Frontal cortex (tissue), 4 donors: ENCODE data around the gene LMX1A. TPM values are rescaled to one million over a fixed set of nuclear protein-coding genes. Genes with fewer than 3 reads are reported as not detected.
A peak's percentile ranks its signal among the peaks of the same experiment; 100 is the strongest.

ENCODE experiments used
- DNase-seq, 2 donors: peaks; one replicate each; pipeline ENCODE4 v3.0.0; 2012; ENCODE audit warnings: low spot score in 2 of 2
- FAIRE-seq: peaks from 2 replicates; lab custom pipeline; 2012; peaks lifted over from hg19 to GRCh38; lab: Jason Lieb, UNC
- total RNA-seq: library from RNA; depleted of rRNA; stranded (reverse); fragments of >200 nt; gene quantifications from one replicate; pipeline ENCODE4 v1.2.3, GENCODE V29; 2014
- donor health status: control.
- donor health status: control.
- donor health status: control.

LMX1A gene
- total RNA-seq, 1 donor from 2014 or later: not detected

DNA sequence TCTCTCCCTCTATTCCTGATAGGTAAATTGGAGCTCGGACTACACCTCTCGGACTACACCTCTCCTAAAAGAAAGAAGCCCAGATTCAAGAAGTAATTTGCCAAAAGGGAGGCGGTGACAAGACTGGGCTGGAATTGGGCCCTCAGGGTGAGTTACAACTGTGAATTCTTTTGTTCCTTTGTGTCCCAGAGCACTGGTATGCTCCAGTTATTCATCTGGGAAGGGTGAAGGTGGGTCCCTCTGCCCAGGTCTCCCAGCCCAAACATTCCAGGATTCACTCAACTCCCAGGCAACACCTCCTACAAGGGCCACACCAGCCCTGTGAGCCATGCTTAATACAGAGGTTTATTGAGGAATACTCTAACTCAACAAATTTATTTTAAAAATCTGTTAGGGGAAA is 69.2 kb downstream of the LMX1A start:
- no peak for DNase-seq
- FAIRE-seq: no peak

GRCh38 chr1:165284454-165284853 is 72.1 kb downstream of the LMX1A start:
- DNase-seq (no peak), FAIRE-seq (no peak)

DNA sequence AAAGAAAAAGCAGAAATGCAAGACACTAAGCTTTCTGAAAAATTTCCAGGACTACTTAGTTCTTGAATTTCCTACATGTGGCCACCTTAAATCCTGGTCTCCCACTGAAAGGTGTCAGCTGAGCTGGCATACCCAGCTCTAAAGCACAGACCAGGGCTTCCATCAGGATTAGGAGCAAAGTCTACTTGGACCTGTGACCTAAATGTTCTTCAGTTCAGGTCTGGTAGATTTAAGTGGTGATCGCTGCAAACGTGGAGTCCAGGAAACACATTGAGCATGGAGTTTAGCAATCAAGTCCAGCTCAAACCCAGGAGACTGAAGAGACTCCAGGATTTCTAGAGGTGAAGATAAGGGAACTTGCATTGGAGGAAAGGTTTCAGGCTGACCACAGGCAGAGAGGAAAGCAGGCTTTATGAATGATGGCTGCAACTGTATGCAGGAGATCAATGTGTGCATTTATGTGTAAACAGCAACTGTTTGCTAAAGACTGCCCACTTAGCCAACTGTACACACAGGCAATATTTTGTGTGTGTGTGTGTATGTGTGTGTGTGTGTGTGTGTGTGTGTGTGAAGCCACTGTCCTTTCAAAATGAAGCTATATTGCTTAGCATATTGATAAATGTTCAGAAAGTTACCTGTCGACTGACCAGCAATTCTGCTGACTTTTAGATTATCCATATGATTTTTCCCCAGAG is 75.2 kb downstream of the LMX1A start:
- FAIRE-seq (no peak), DNase-seq (no peak)

DNA sequence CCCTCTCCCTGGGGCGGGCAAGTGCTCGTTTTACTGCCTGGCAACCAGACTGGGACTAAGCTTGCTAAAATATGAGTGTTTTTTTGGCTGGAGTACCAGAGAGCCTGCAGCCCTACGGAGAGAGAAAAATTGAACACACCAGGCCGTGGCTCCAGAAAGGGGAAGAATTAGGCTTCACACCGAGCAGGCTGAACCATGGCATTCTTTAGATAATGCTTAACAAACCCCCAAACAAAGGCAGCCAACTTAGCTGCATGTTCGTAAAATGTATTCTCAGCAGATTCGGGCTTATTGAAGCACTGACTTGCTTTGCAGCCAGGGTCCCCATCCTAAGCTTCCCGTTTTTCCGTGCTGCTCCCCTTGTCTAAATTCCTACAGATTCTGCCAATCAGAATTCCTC is 76.6 kb downstream of the LMX1A start:
- no peak for DNase-seq
- no peak for FAIRE-seq

DNA sequence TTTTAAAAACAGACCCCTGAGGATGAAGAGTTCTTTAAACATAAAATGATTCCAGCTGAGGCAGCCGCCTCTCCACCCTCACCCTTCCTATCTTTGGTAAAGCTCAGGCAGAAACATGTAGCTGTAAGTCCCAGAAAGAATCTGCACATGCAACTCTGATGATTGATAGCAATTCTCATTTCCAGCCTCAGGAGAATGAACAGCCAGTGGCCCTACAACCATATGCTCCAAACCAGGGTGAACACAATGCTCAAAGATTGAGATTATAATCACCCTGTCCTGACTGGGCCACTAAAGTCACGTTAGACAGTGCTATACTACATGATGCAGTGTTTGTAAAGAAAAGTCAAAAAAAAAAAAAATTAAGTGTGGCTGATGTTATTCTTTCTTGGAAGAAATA is 80.2 kb downstream of the LMX1A start:
- no peak for DNase-seq
- FAIRE-seq: no peak

DNA sequence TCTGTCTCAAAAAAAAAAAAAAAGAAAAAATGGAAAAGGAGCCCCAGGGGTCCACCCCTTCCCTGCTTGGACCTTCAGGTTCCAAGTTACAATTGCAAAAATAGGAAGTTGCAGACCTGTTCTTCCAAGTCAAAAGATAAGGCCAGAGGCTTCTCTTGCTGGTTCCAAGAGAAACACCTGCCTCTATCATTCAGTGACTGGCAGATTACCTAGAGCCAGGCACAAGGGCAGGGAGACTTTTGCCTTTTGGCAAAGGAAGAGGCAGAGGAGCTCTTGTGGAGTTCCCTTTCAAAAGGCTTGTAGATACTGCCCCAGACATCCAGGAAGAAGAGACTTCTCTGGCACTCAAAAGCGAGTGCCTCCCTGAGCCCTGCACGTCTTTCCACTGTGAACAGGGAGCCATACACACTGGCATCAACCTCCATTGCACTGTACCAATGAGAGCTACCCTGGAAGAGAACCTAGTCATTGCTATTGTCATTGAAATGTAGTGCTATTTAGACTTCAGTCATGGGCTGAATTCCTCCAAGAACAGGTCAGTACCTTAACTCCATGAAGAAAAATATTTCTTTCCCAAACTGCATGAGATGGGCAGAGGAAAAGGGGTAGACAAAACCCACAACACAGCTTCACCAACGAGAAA is 91.2 kb downstream of the LMX1A start:
- FAIRE-seq (no peak), DNase-seq (no peak)

DNA sequence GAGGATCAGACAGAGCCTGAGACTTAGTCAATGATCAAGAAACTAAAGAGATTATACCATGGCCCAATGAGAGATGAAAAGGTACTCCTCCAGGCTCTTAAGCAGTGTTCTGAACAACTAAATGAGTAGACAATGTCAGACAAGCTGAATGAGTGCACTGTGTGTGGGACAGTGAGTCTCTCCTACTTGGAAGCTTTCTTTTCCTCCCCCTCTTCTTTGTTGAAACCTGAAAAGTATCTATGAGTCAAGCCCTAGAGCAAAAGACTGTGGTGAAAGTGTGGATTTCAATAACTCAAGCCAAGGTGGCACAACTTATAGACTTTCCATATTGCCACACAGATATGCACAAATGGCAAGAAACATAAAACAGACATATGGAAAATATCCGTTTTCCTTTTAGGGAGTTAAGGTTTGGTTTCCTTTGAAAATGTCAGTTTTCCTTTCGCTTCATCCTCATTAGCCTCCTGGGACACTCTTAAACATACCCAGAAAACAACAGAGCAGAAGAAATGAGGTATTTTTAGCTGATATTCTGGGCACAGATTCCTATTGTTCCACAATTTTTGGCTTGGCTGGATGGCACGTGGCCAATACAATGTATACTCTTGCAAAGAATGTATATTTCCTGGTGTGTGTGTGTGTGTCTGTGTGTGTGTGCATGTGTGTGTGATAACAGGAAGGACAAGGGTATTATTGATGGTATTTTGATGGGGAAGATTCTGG is 96.6 kb downstream of the LMX1A start:
- FAIRE-seq: no peak
- no peak for DNase-seq

DNA sequence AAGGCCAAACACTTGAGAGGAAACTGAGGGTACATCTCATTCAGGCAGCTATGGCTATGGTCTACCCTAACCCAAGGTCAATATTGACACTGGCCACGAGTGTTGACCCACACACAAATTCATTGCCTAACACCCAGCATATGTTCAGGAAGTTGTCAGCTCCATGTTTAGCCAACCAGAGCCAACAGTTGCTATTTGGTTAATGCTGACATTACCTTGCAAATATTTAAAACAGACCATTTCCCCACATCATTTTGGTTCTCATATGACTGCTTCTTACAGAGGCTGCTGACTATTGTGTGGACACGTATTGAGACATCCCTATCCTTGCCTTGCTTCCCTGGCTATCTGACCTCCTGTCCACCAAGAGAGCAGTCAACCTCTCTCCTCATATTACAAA is 97.3 kb downstream of the LMX1A start:
- DNase-seq (no peak), FAIRE-seq (no peak)

GRCh38 chr1:165257969-165258459 is 98.5 kb downstream of the LMX1A start:
- FAIRE-seq (no peak), DNase-seq (peak in 1 of 2 donors; percentile 25)

GRCh38 chr1:165254896-165255625 is 101.5 kb downstream of the LMX1A start:
- DNase-seq: no peak
- no peak for FAIRE-seq

DNA sequence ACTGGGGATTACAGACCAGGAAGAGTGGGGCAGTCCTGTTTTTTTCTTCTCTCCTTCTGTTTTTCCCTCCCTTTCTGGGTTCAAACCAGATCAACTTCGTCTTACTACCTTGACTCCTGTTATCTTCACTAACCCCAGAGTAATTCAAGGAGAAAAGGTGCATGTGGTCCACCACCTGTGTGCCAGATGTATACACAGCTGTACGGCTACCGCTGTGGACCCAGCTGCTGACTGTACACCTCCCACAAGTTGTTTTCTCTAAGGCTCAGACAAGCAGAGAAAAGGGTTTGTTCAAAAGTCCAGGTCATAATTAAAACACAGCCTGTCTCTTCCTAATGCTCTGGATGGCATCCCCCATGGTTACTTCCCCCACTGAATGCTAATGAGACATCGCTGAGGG is 102.1 kb downstream of the LMX1A start:
- DNase-seq: no peak
- no peak for FAIRE-seq

DNA sequence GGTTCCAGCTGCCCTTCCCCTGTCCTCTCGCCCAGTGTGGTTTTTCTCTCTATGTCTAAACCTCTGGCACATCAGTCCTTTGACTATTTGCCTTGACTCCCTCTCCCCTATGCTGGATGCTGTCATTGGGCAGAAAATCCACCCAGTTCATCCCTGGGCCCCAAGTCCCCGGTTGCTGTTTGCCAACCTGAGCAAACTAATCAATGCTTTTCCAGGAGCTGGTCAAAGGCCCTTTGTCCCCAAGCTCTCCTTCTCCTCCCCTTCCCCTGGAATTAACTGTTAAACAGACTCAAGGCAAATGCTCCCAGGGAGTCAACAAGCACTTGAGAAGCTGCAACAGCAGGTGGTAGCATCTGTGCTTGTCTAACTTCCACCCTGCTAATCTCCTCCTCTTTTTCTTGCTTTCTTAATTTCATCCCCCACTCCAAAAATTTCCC is 102.7 kb downstream of the LMX1A start:
- FAIRE-seq: no peak
- DNase-seq: no peak

- DNase-seq: no peak
- FAIRE-seq: no peak
These were observed 107.4 kb downstream of the LMX1A start for GRCh38 chr1:165248969-165249571.

DNA sequence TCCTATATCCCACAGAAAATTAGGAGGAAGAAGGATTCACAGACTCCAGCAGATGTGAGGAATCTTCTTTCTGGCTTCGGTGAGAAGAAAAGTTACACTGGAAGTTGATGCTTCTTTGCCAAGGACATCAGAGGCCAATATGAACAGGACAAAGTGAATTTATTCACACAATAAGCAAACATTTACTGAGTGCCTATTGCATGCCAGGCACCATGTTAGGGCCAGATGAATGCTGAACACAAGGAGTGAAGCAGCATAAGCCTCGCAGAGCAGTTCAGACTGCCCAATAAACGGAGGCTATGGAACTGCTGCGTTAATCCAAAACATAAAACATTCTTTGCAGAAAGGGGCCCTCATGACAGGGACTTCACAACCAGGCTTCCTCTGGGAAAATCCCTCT is 114.6 kb downstream of the LMX1A start:
- DNase-seq: no peak

DNA sequence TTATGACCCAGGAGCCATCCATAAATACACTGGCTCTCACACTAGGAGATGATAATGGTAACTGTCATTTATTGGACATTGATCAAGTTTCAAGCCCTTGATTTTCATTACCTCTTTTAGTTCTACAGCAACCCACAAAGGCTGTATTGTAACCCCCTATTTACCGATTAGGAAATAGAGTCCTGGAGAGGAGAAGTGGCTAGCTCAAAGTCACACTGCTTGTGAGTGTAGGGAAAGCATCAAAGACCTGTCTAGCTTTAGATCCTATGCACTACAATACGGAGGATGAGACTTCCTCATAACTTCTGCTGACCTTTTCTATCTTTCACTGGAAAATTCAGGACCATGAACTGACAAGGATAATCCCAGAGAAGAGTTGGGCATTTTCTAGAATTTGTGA is 115.2 kb downstream of the LMX1A start:
- FAIRE-seq (no peak), DNase-seq (no peak)

More for the DNA sequence above, 114.6 kb downstream of the LMX1A start:
- no peak for FAIRE-seq

DNA sequence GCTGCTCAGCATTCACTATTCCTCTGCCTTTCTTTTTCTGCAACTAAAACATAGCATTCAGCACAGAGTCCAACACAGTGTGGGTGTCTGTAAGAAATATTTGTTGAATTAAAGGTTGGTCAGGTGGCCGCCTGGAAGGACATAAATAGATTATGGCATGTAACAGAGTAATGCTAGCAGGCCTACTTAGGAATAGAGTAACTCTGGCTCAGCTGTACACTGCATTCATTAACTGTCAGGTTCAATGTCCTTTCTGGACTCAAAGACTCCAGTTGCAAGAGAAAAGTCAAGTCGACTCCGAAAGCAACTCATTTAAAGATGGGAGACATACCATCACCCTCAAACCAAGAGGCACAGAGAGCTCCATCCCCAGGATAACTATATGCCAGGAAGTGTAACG is 116.0 kb downstream of the LMX1A start:
- FAIRE-seq: no peak
- no peak for DNase-seq

DNA sequence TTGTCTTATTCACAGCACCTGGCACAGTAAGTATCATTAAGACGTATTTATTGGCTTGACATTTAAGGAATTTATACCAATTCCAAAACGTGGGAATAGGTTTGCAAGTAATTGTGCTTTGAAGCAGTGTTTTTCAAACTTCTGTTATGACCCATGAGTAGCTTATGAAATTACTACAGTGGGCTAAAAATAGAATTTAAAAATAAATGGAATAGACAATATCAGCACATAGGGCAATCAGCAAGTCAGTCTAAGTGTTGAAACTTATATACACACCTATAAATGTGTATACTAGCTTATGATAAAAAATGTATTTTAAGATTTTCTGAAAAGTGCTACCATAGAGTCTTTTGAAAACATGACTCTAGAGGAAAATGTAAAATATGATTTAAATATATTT is 116.6 kb downstream of the LMX1A start:
- no peak for FAIRE-seq

GRCh38 chr1:165235777-165236291 is 120.7 kb downstream of the LMX1A start:
- DNase-seq (peak; percentile 45 to 55), FAIRE-seq (no peak)

More for the DNA sequence above, 116.6 kb downstream of the LMX1A start:
- DNase-seq: no peak

DNA sequence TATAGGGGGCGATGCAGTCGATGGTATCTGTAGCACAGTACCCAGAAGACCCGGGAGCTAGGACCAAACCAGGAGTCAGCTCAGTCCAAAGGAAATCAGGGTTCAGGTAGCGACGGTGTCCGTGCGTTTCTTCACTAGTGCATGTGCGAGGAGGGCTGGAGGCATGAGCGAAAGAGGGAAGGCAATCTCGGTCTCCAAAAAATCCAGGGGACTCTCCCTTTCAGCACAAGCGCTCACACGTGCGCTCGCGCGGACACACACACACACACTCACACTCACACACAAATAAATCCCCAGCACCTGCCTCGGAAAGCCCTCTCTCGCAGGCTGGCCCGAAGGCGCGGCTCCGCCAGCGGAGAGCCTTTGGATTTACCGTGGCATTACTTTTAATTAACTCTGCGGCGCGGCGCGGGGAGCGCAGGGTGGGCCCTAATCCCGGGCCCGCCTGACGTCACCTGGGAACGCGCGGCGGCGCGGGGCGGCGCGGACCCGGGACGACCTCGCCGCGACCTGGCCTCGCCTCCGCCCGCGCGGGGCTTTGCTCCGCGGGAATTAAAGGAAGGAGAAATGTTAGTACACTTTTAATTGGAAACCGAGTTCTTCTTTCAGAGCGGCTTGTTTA is 121.2 kb downstream of the LMX1A start:
- DNase-seq: peak in 1 of 2 donors; percentile 25
- FAIRE-seq: no peak
